ENCODE measurements around the gene ERMP1. TPM values are rescaled to one million over a fixed set of nuclear protein-coding genes. Genes with fewer than 3 reads are reported as not detected.

The ERMP1 gene
- polyA plus RNA-seq, 1 donor from 2014 or later: 7.8 TPM

- Histone ChIP-seq H3K9ac (ENCODE audit: low read length) (no peak overlapping the region), H3K4me3 (ENCODE audit: low read length) (no peak overlapping the region), H4K20me1 (ENCODE audit: insufficient read depth) (no peaks in the 10 kb centered on the region), H3K27me3 (ENCODE audit: insufficient read depth, low read depth, low read length) (no peaks in the 10 kb centered on the region), H3K79me2 (replicated peaks; ENCODE audit: insufficient read depth, low read length) (no peaks in the 10 kb centered on the region), H3K27ac (ENCODE audit: low read length) (no peak overlapping the region), H3F3A (ENCODE audit: insufficient read depth, low read length, poor library complexity, severe bottlenecking) (no peaks in the 10 kb centered on the region), H2AFZ (ENCODE audit: low read depth, low read length) (no peak overlapping the region), H3K9me2 (ENCODE audit: insufficient read depth, low read length) (no peaks in the 10 kb centered on the region), H3K36me3 (ENCODE audit: insufficient read depth, low read length) (no peaks in the 10 kb centered on the region), H3K9me3 (ENCODE audit: low read length) (no peaks in the 10 kb centered on the region), H3K4me2 (ENCODE audit: low read length) (no peak overlapping the region)
- TF ChIP-seq SMC3 (conservative IDR thresholded peaks at IDR 0.05; ENCODE audit: poor library complexity): no peak
- TF ChIP-seq EP300 (conservative IDR thresholded peaks at IDR 0.05; ENCODE audit: poor library complexity, severe bottlenecking): no peak
- TF ChIP-seq RAD21 (conservative IDR thresholded peaks at IDR 0.05): no peak
- TF ChIP-seq TAF1 (IDR thresholded peaks at IDR 0.05; ENCODE audit: low read depth): no peak
- TF ChIP-seq MXI1 (conservative IDR thresholded peaks at IDR 0.05; ENCODE audit: poor library complexity, severe bottlenecking): no peak
- TF ChIP-seq EZH2 (IDR thresholded peaks at IDR 0.05; ENCODE audit: borderline replicate concordance, insufficient read depth, low read length, poor library complexity, severe bottlenecking): no peak
- TF ChIP-seq REST (IDR thresholded peaks at IDR 0.05; ENCODE audit: borderline replicate concordance): no peak
Measured at GRCh38 chr9:5798581-5798980, 34.3 kb downstream of the ERMP1 start.

- H3K9ac ChIP-seq (ENCODE audit: low read length): no peak overlapping the region
- H3K4me2 ChIP-seq (ENCODE audit: low read length): no peak overlapping the region
- H2AFZ ChIP-seq (ENCODE audit: low read depth, low read length): no peak overlapping the region
- no peaks in the 10 kb centered on the region for H3K9me2 ChIP-seq (ENCODE audit: insufficient read depth, low read length)
- H3K4me3 ChIP-seq (ENCODE audit: low read length): no peak overlapping the region
- no peak overlapping the region for H3K27ac ChIP-seq (ENCODE audit: low read length)
- no peaks in the 10 kb centered on the region for H3K9me3 ChIP-seq (ENCODE audit: low read length)
- no peaks in the 10 kb centered on the region for H3K79me2 ChIP-seq (replicated peaks; ENCODE audit: insufficient read depth, low read length)
- no peak for TF ChIP-seq SMC3 (conservative IDR thresholded peaks at IDR 0.05; ENCODE audit: poor library complexity)
- TF ChIP-seq MXI1 (conservative IDR thresholded peaks at IDR 0.05; ENCODE audit: poor library complexity, severe bottlenecking): no peak
- no peaks in the 10 kb centered on the region for H3F3A ChIP-seq (ENCODE audit: insufficient read depth, low read length, poor library complexity, severe bottlenecking)
- H3K36me3 ChIP-seq (ENCODE audit: insufficient read depth, low read length): no peaks in the 10 kb centered on the region
- no peaks in the 10 kb centered on the region for H4K20me1 ChIP-seq (ENCODE audit: insufficient read depth)
- H3K27me3 ChIP-seq (ENCODE audit: insufficient read depth, low read depth, low read length): no peaks in the 10 kb centered on the region
Measured at GRCh38 chr9:5796298-5796697, 36.6 kb downstream of the ERMP1 start.

GRCh38 chr9:5793812-5794211 lies 39.1 kb downstream of the ERMP1 start:
- Histone ChIP-seq H3K9me2 (ENCODE audit: insufficient read depth, low read length) (no peaks in the 10 kb centered on the region), H3K27me3 (ENCODE audit: insufficient read depth, low read depth, low read length) (no peaks in the 10 kb centered on the region), H3K36me3 (ENCODE audit: insufficient read depth, low read length) (no peaks in the 10 kb centered on the region), H3K9me3 (ENCODE audit: low read length) (no peaks in the 10 kb centered on the region), H3F3A (ENCODE audit: insufficient read depth, low read length, poor library complexity, severe bottlenecking) (no peaks in the 10 kb centered on the region), H4K20me1 (ENCODE audit: insufficient read depth) (no peaks in the 10 kb centered on the region), H3K9ac (ENCODE audit: low read length) (no peak overlapping the region), H3K27ac (ENCODE audit: low read length) (no peak overlapping the region), H3K4me3 (ENCODE audit: low read length) (no peak overlapping the region), H3K79me2 (replicated peaks; ENCODE audit: insufficient read depth, low read length) (no peaks in the 10 kb centered on the region), H2AFZ (ENCODE audit: low read depth, low read length) (no peak overlapping the region), H3K4me2 (ENCODE audit: low read length) (no peak overlapping the region)
- TF ChIP-seq REST (IDR thresholded peaks at IDR 0.05; ENCODE audit: borderline replicate concordance): no peak
- TF ChIP-seq MXI1 (conservative IDR thresholded peaks at IDR 0.05; ENCODE audit: poor library complexity, severe bottlenecking): no peak
- no peak for TF ChIP-seq CTCF (IDR thresholded peaks at IDR 0.05; ENCODE audit: poor library complexity, severe bottlenecking)
- TF ChIP-seq RAD21 (conservative IDR thresholded peaks at IDR 0.05): no peak
- TF ChIP-seq POLR2AphosphoS5 (IDR thresholded peaks at IDR 0.05): no peak
- no peak for TF ChIP-seq EP300 (conservative IDR thresholded peaks at IDR 0.05; ENCODE audit: poor library complexity, severe bottlenecking)
- no peak for TF ChIP-seq TAF1 (IDR thresholded peaks at IDR 0.05; ENCODE audit: low read depth)
- TF ChIP-seq EZH2 (IDR thresholded peaks at IDR 0.05; ENCODE audit: borderline replicate concordance, insufficient read depth, low read length, poor library complexity, severe bottlenecking): no peak
- TF ChIP-seq SMC3 (conservative IDR thresholded peaks at IDR 0.05; ENCODE audit: poor library complexity): no peak
